Neural progenitor cell (in vitro differentiated cells): ENCODE measurements around the gene MCM5.

Source experiments
- CTCF ChIP-seq: fragments of 200-600 bp; sonication (generic); IDR thresholded peaks from 2 replicates; pipeline ENCODE4 v1.5.1; 2017; ENCODE audit warnings: antibody characterized with exemption, mild to moderate bottlenecking
- EZH2 ChIP-seq: fragments of 200-600 bp; sonication (generic); IDR thresholded peaks from 2 replicates; pipeline ENCODE4 v1.6.1; 2017; ENCODE audit warnings: antibody characterized with exemption, mild to moderate bottlenecking, moderate library complexity
- EZH2phosphoT487 ChIP-seq: fragments of 200-600 bp; sonication (generic); IDR thresholded peaks from 2 replicates; pipeline ENCODE4 v1.6.1; 2017; ENCODE audit warnings: antibody characterized with exemption

- TF ChIP-seq CTCF (no peak), EZH2 (no peak), EZH2phosphoT487 (no peak)
Observed at GRCh38 chr22:35418088-35418487, 18.1 kb downstream of the MCM5 start.
